HepG2 (cell line): ENCODE measurements around the gene NDE1. TPM values are rescaled to one million over a fixed set of nuclear protein-coding genes. Genes with fewer than 3 reads are reported as not detected.

Experiments used
- ATF1 ChIP-seq: IDR thresholded peaks from 2 replicates; pipeline ENCODE4 v1.6.1; 2016; ENCODE audit warnings: mild to moderate bottlenecking, control low read depth
- DNMT3B ChIP-seq: conservative IDR thresholded peaks from 2 replicates; pipeline ENCODE4 v1.6.1; 2016; ENCODE audit warnings: missing biosample characterization, control low read depth
- ELF1 ChIP-seq: sonication (generic); formaldehyde crosslinking; IDR thresholded peaks from 2 replicates; pipeline ENCODE4 v1.4.0; 2020; ENCODE audit warnings: missing genetic modification reagents
- ISL2 ChIP-seq: sonication (generic); formaldehyde crosslinking; IDR thresholded peaks from 2 replicates; pipeline ENCODE4 v1.5.0; 2020; ENCODE audit warnings: missing genetic modification reagents
- KAT8 ChIP-seq: IDR thresholded peaks from 2 replicates; pipeline ENCODE4 v1.6.1; 2016; ENCODE audit warnings: missing genetic modification reagents, missing compliant biosample characterization
- NFYB ChIP-seq: sonication (generic); formaldehyde crosslinking; IDR thresholded peaks from 2 replicates; pipeline ENCODE4 v1.4.0; 2020; ENCODE audit warnings: missing genetic modification reagents
- NR1H2 ChIP-seq: sonication (generic); formaldehyde crosslinking; IDR thresholded peaks from 2 replicates; pipeline ENCODE4 v1.8.1; 2022; ENCODE audit warnings: low read depth, missing genetic modification reagents, borderline replicate concordance
- NR2F2 ChIP-seq: IDR thresholded peaks from 2 replicates; pipeline ENCODE4 v1.6.1; 2012; ENCODE audit warnings: low read depth, inconsistent platforms, borderline replicate concordance
- POLR2AphosphoS5 ChIP-seq: IDR thresholded peaks from 2 replicates; pipeline ENCODE4 v1.6.1; 2012; ENCODE audit warnings: low read depth, low read length
- SMAD9 ChIP-seq: sonication (generic); formaldehyde crosslinking; IDR thresholded peaks from 2 replicates; pipeline ENCODE4 v1.5.1; 2020; ENCODE audit warnings: mild to moderate bottlenecking, missing genetic modification reagents
- SP4 ChIP-seq: sonication (generic); formaldehyde crosslinking; IDR thresholded peaks from 2 replicates; pipeline ENCODE4 v1.8.1; 2023; ENCODE audit warnings: mild to moderate bottlenecking, missing genetic modification reagents
- SRSF9 ChIP-seq: fragments of 200-400 bp; formaldehyde crosslinking; IDR thresholded peaks from 2 replicates; pipeline ENCODE4 v1.6.1; 2018; ENCODE audit warnings: borderline replicate concordance, mild to moderate bottlenecking, low read depth, low read length; ENCODE audit not compliant: insufficient read depth, poor library complexity, severe bottlenecking
- ZBTB7B ChIP-seq: sonication (generic); formaldehyde crosslinking; IDR thresholded peaks from 2 replicates; pipeline ENCODE4 v1.4.0; 2020; ENCODE audit warnings: missing genetic modification reagents
- ZC3H13 ChIP-seq: sonication (generic); formaldehyde crosslinking; IDR thresholded peaks from 2 replicates; pipeline ENCODE4 v1.8.1; 2023; ENCODE audit warnings: mild to moderate bottlenecking, missing genetic modification reagents, moderate library complexity
- ZFAT ChIP-seq: sonication (generic); formaldehyde crosslinking; conservative IDR thresholded peaks from 2 replicates; pipeline ENCODE4 v1.8.1; 2023; ENCODE audit warnings: missing genetic modification reagents, inconsistent platforms
- ZNF326 ChIP-seq: sonication (generic); formaldehyde crosslinking; IDR thresholded peaks from 2 replicates; pipeline ENCODE4 v1.4.0; 2020; ENCODE audit warnings: missing genetic modification reagents, borderline replicate concordance
- ZNF329 ChIP-seq: sonication (generic); formaldehyde crosslinking; IDR thresholded peaks from 2 replicates; pipeline ENCODE4 v1.9.0; 2021; ENCODE audit warnings: low read depth, mild to moderate bottlenecking, missing genetic modification reagents
- ZNF343 ChIP-seq: sonication (generic); formaldehyde crosslinking; IDR thresholded peaks from 2 replicates; pipeline ENCODE4 v1.4.0; 2020; ENCODE audit warnings: mild to moderate bottlenecking, missing genetic modification reagents
- ZNF616 ChIP-seq: sonication (generic); formaldehyde crosslinking; IDR thresholded peaks from 2 replicates; pipeline ENCODE4 v1.5.0; 2020; ENCODE audit warnings: low read depth, mild to moderate bottlenecking, missing genetic modification reagents
- polyA plus RNA-seq, 8 experiments: library from polyadenylated mRNA; depleted of rRNA in 3 of 8; stranded (reverse) in 7 of 8; unstranded in 1 of 8; fragments of >200 nt; fragmentation: Illumina TruSeq in 4 of 8; extraction: Trizol in 4 of 8; gene quantifications; 2 replicates each; pipeline versions ENCODE4 v1.2.1 to v1.2.3, GENCODE V29; 2011 to 2016; ENCODE audit warnings: low read depth in 4 of 8, missing spikeins in 1 of 8, mixed read lengths in 1 of 8; ENCODE audit not compliant: insufficient read depth in 1 of 8
- total RNA-seq, 5 experiments: library from RNA; depleted of rRNA; stranded (reverse); fragments of >200 nt; fragmentation: Illumina TruSeq; extraction: Trizol; gene quantifications; 2 replicates each; pipeline ENCODE4 v1.2.3, GENCODE V29; 2016; ENCODE audit warnings: low read depth in 1 of 5
- TF ChIP-seq, protein P1 (sequence below): sonication (generic); formaldehyde crosslinking; IDR thresholded peaks from 2 replicates; pipeline ENCODE4; 2020; ENCODE audit warnings: missing genetic modification reagents, mild to moderate bottlenecking, borderline replicate concordance
- TF ChIP-seq, protein P2 (sequence below): sonication (generic); formaldehyde crosslinking; conservative IDR thresholded peaks from 2 replicates; pipeline ENCODE4 v1.8.0; 2022; ENCODE audit warnings: mild to moderate bottlenecking, moderate library complexity, missing genetic modification reagents
- TF ChIP-seq, protein P3 (sequence below): sonication (generic); formaldehyde crosslinking; IDR thresholded peaks from 2 replicates; pipeline ENCODE4 v1.8.0; 2022; ENCODE audit warnings: missing genetic modification reagents, mild to moderate bottlenecking, borderline replicate concordance
- TF ChIP-seq, protein P4 (sequence below): IDR thresholded peaks from 2 replicates; pipeline ENCODE4 v1.6.1; 2018; ENCODE audit warnings: missing genetic modification reagents, mild to moderate bottlenecking, missing compliant biosample characterization
- TF ChIP-seq, protein P5 (sequence below): sonication (generic); formaldehyde crosslinking; IDR thresholded peaks from 2 replicates; pipeline ENCODE4 v1.9.0; 2021; ENCODE audit warnings: missing genetic modification reagents, borderline replicate concordance

NDE1 gene
- total and polyA plus RNA-seq, 2 of the 13 experiments (the other 11 are each of a cell fraction or from before 2014, with no cell fraction given), result 40.9 to 72.5 TPM

DNA sequence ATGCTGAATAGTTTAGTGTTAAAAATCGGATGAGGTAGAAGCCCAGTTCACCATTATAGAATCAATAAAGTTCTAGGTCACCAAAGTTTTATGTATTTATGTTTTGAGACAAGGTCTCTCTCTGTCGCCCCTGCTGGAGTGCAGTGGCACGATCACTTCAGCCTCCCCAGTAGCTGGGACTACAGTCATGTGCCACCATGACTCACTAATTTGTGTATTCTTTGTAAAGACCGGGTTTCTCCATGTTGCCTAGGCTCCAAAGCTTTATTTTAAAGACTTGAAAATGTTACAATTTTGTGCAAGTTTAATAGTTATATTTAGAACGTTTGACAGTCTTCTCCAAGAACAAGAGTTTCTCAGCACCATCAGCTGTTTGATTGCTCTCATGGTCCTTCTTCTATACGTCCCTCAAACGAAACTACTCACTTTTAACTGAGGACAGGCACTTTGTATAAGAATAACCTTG, 32.1 kb downstream of the NDE1 start (continued):
- TF ChIP-seq, protein P1, sequence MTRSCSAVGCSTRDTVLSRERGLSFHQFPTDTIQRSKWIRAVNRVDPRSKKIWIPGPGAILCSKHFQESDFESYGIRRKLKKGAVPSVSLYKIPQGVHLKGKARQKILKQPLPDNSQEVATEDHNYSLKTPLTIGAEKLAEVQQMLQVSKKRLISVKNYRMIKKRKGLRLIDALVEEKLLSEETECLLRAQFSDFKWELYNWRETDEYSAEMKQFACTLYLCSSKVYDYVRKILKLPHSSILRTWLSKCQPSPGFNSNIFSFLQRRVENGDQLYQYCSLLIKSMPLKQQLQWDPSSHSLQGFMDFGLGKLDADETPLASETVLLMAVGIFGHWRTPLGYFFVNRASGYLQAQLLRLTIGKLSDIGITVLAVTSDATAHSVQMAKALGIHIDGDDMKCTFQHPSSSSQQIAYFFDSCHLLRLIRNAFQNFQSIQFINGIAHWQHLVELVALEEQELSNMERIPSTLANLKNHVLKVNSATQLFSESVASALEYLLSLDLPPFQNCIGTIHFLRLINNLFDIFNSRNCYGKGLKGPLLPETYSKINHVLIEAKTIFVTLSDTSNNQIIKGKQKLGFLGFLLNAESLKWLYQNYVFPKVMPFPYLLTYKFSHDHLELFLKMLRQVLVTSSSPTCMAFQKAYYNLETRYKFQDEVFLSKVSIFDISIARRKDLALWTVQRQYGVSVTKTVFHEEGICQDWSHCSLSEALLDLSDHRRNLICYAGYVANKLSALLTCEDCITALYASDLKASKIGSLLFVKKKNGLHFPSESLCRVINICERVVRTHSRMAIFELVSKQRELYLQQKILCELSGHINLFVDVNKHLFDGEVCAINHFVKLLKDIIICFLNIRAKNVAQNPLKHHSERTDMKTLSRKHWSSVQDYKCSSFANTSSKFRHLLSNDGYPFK (CRISPR knock-in tag), result no peak
- no peak for TF ChIP-seq SMAD9 (CRISPR knock-in tag)
- TF ChIP-seq SP4 (CRISPR knock-in tag), result no peak
- no peak for TF ChIP-seq ZFAT (CRISPR knock-in tag)
- no peak for TF ChIP-seq ISL2 (CRISPR knock-in tag)
- TF ChIP-seq, protein P2, sequence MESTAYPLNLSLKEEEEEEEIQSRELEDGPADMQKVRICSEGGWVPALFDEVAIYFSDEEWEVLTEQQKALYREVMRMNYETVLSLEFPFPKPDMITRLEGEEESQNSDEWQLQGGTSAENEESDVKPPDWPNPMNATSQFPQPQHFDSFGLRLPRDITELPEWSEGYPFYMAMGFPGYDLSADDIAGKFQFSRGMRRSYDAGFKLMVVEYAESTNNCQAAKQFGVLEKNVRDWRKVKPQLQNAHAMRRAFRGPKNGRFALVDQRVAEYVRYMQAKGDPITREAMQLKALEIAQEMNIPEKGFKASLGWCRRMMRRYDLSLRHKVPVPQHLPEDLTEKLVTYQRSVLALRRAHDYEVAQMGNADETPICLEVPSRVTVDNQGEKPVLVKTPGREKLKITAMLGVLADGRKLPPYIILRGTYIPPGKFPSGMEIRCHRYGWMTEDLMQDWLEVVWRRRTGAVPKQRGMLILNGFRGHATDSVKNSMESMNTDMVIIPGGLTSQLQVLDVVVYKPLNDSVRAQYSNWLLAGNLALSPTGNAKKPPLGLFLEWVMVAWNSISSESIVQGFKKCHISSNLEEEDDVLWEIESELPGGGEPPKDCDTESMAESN (CRISPR knock-in tag), result no peak
- TF ChIP-seq, protein P3, sequence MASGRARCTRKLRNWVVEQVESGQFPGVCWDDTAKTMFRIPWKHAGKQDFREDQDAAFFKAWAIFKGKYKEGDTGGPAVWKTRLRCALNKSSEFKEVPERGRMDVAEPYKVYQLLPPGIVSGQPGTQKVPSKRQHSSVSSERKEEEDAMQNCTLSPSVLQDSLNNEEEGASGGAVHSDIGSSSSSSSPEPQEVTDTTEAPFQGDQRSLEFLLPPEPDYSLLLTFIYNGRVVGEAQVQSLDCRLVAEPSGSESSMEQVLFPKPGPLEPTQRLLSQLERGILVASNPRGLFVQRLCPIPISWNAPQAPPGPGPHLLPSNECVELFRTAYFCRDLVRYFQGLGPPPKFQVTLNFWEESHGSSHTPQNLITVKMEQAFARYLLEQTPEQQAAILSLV (CRISPR knock-in tag), result no peak
- TF ChIP-seq ZNF616 (CRISPR knock-in tag), result no peak
- TF ChIP-seq SRSF9, result no peak
- TF ChIP-seq, protein P4, sequence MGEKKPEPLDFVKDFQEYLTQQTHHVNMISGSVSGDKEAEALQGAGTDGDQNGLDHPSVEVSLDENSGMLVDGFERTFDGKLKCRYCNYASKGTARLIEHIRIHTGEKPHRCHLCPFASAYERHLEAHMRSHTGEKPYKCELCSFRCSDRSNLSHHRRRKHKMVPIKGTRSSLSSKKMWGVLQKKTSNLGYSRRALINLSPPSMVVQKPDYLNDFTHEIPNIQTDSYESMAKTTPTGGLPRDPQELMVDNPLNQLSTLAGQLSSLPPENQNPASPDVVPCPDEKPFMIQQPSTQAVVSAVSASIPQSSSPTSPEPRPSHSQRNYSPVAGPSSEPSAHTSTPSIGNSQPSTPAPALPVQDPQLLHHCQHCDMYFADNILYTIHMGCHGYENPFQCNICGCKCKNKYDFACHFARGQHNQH (CRISPR knock-in tag), result 0 out of 2 replicates have a peak, but pooled peaks have one; percentile 45
- TF ChIP-seq ZNF343 (CRISPR knock-in tag), result no peak
- TF ChIP-seq, protein P5, sequence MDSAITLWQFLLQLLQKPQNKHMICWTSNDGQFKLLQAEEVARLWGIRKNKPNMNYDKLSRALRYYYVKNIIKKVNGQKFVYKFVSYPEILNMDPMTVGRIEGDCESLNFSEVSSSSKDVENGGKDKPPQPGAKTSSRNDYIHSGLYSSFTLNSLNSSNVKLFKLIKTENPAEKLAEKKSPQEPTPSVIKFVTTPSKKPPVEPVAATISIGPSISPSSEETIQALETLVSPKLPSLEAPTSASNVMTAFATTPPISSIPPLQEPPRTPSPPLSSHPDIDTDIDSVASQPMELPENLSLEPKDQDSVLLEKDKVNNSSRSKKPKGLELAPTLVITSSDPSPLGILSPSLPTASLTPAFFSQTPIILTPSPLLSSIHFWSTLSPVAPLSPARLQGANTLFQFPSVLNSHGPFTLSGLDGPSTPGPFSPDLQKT (CRISPR knock-in tag), result no peak
- peak; percentile 54; the same call in 1 of the 2 replicates for TF ChIP-seq KAT8 (CRISPR knock-in tag)
- TF ChIP-seq ZBTB7B (CRISPR knock-in tag), result no peak
- TF ChIP-seq ZNF329 (CRISPR knock-in tag), result no peak
- TF ChIP-seq DNMT3B (CRISPR knock-in tag), result 0 out of 2 replicates have a peak, but pooled peaks have one; percentile 19
- TF ChIP-seq NR2F2, result no peak
- TF ChIP-seq NFYB (CRISPR knock-in tag), result no peak
- no peak for TF ChIP-seq ATF1
- TF ChIP-seq ZC3H13 (CRISPR knock-in tag), result no peak
- no peak for TF ChIP-seq ELF1 (CRISPR knock-in tag)
- no peak for TF ChIP-seq NR1H2 (CRISPR knock-in tag)
- no peak for TF ChIP-seq POLR2AphosphoS5
- TF ChIP-seq ZNF326 (CRISPR knock-in tag), result no peak
